Keratinocyte (primary cell): Measurements from ENCODE around the gene PRKCA. TPM values are rescaled to one million over a fixed set of nuclear protein-coding genes. Genes with fewer than 3 reads are reported as not detected.

Experiments used
- DNase-seq: peaks from one replicate; pipeline ENCODE4 v3.0.0-alpha.2; 2011; ENCODE audit warnings: low read depth, missing footprints, low spot score
- FAIRE-seq: peaks from 2 replicates; lab custom pipeline; 2011; peaks lifted over from hg19 to GRCh38; lab: Jason Lieb, UNC
- H2AFZ ChIP-seq: 2 replicates; pipeline ENCODE4 v1.6.0; 2012; ENCODE audit warnings: low read length, control low read depth, inconsistent platforms; ENCODE audit not compliant: control insufficient read depth
- H3K27ac ChIP-seq: 2 replicates; pipeline ENCODE4 v1.5.1; 2011; ENCODE audit warnings: low read length; ENCODE audit not compliant: control insufficient read depth, insufficient read depth
- H3K27me3 ChIP-seq: 3 replicates; pipeline ENCODE4 v1.6.0; 2011; ENCODE audit warnings: low read length; ENCODE audit not compliant: control insufficient read depth, insufficient read depth; ENCODE audit errors: extremely low read depth
- H3K36me3 ChIP-seq, 2 experiments: 2 replicates in 1 of 2; 3 replicates in 1 of 2; pipeline ENCODE4 v1.5.1; 2011; ENCODE audit warnings: low read length in 2 of 2, mild to moderate bottlenecking in 1 of 2; ENCODE audit not compliant: control insufficient read depth in 2 of 2, insufficient read depth in 2 of 2; ENCODE audit errors: extremely low read depth in 1 of 2
- H3K4me1 ChIP-seq: 3 replicates; pipeline ENCODE4 v1.5.1; 2011; ENCODE audit warnings: low read length; ENCODE audit not compliant: control insufficient read depth, insufficient read depth; ENCODE audit errors: extremely low read depth
- H3K4me2 ChIP-seq: 3 replicates; pipeline ENCODE4 v1.6.0; 2011; ENCODE audit warnings: low read depth, low read length; ENCODE audit not compliant: control insufficient read depth, insufficient read depth; ENCODE audit errors: extremely low read depth
- H3K4me3 ChIP-seq, 3 experiments: fragments of 200-600 bp in 1 of 3; sonication (generic) in 1 of 3; 2 replicates in 2 of 3; 3 replicates in 1 of 3; pipeline ENCODE4 v1.5.1; 2011 to 2016; ENCODE audit warnings: low read length in 3 of 3, mild to moderate bottlenecking in 3 of 3, control low read depth in 2 of 3, inconsistent platforms in 1 of 3, low read depth in 1 of 3, mixed read lengths in 1 of 3, mixed run types in 1 of 3, moderate library complexity in 1 of 3; ENCODE audit not compliant: control insufficient read depth in 2 of 3, insufficient read depth in 2 of 3; ENCODE audit errors: extremely low read depth in 1 of 3
- H3K79me2 ChIP-seq: 2 replicates; pipeline ENCODE4 v1.6.0; 2012; ENCODE audit warnings: low read length; ENCODE audit not compliant: control insufficient read depth, insufficient read depth
- H3K9ac ChIP-seq: 3 replicates; pipeline ENCODE4 v1.6.0; 2011; ENCODE audit warnings: low read length; ENCODE audit not compliant: control insufficient read depth, insufficient read depth; ENCODE audit errors: extremely low read depth
- H3K9me1 ChIP-seq: 3 replicates; pipeline ENCODE4 v1.6.0; 2011; ENCODE audit warnings: low read length; ENCODE audit not compliant: control insufficient read depth, insufficient read depth; ENCODE audit errors: extremely low read depth
- H3K9me3 ChIP-seq: 2 replicates; pipeline ENCODE4 v1.5.1; 2012; ENCODE audit warnings: low read depth, low read length; ENCODE audit not compliant: control insufficient read depth
- H4K20me1 ChIP-seq: 3 replicates; pipeline ENCODE4 v1.6.0; 2011; ENCODE audit warnings: low read length; ENCODE audit not compliant: control insufficient read depth, insufficient read depth; ENCODE audit errors: extremely low read depth
- CTCF ChIP-seq, 3 experiments: IDR thresholded peaks in 1 of 3; conservative IDR thresholded peaks in 1 of 3; optimal IDR thresholded peaks in 1 of 3; 2 replicates in 2 of 3; 3 replicates in 1 of 3; pipeline versions ENCODE3 to v1.5.1; 2011; ENCODE audit warnings: low read length in 3 of 3, mild to moderate bottlenecking in 3 of 3, moderate library complexity in 2 of 3, control low read depth in 1 of 3, inconsistent platforms in 1 of 3; ENCODE audit not compliant: insufficient read depth in 2 of 3; ENCODE audit errors: extremely low read depth in 1 of 3
- EZH2 ChIP-seq: IDR thresholded peaks from one replicate; pipeline ENCODE4 v1.6.1; 2012; ENCODE audit warnings: inconsistent platforms, mild to moderate bottlenecking, low read length, moderate library complexity
- dilution Hi-C: fragments of 300-500 bp; cut with MboI; formaldehyde crosslinking; loops from one replicate; pipeline ENCODE4 v1.7.0; 2020; ENCODE audit warnings: low sequenced_read_pairs; ENCODE audit not compliant: extremely low pct_ligation_motif_present
- polyA plus RNA-seq, 5 experiments: library from polyadenylated mRNA; depleted of rRNA in 3 of 5; stranded (reverse) in 3 of 5; stranded (forward) in 1 of 5; unstranded in 1 of 5; fragments of >200 nt; gene quantifications; 1 replicate in 1 of 5; 2 replicates in 3 of 5; 3 replicates in 1 of 5; pipeline versions ENCODE4 v1.2.1 to v1.2.3, GENCODE V29; 2011 to 2012; ENCODE audit warnings: missing spikeins in 2 of 5, low read depth in 1 of 5, low replicate concordance in 1 of 5

The PRKCA gene
- polyA plus RNA-seq, 1 donor (not counting 4 experiments of a cell fraction or from before 2014, with no cell fraction given) = 3.6 TPM

DNA sequence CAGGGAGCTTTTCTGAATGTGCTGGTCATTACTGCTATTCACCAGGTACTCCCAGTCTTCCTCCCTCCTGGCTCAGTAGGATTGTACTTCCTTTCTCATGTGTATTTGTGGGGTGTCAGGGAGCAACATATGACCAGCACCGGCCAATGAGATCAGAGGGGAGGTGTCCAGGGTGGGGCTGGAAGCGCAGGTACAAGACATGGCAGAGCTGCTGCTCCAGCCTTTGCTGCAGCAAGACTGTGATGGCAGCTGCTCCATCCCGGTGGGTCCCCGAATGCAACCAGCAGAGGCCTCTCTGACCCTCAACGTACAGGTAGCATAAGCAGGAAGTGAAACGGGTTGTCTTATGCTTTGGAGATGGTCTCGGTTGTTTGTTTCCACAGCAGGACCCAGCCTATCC, 478.7 kb downstream of the PRKCA start:
- Histone ChIP-seq H3K4me1 (no peaks in the 10 kb centered on the region), H3K9ac (no peak overlapping the region), H3K4me2 (no peak overlapping the region), H3K9me1 (no peaks in the 10 kb centered on the region), H2AFZ (no peak overlapping the region), H3K9me3 (no peaks in the 10 kb centered on the region), H3K27me3 (no peaks in the 10 kb centered on the region), H3K4me3 (no peak overlapping the region), H4K20me1 (no peaks in the 10 kb centered on the region), H3K36me3 (no peaks in the 10 kb centered on the region), H3K27ac (no peak overlapping the region), H3K79me2 (no peaks in the 10 kb centered on the region)
- TF ChIP-seq CTCF (optimal IDR thresholded peaks at IDR 0.05 in 1 of 3, IDR thresholded peaks at IDR 0.05 in 1 of 3, conservative IDR thresholded peaks at IDR 0.05 in 1 of 3; ENCODE audit: extremely low read depth in 1 of 3, insufficient read depth in 2 of 3, low read length in 3 of 3) = no peak
- no peak for TF ChIP-seq EZH2
- no peak for DNase-seq
- no peak for FAIRE-seq
- dilution Hi-C loops = no loop called here

DNA sequence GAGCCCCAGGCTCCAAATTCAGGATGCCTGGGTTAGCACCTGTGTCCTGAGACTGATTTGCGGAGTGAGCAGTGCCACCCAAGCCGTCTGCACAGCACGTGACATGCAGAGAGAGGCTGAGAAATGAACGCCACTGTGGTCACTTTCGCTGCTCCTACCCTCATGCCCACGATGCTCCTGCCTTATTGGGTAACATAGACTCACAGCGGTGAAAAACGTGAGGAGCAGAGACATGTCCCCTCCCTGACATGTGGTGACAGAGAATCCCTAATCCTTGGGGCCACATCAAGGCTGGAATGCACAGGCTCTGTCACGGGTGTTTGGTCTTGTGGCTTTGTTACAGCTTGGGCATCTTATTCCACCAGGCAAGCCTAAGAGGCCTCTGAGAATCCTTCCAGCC, 480.4 kb downstream of the PRKCA start:
- H2AFZ ChIP-seq = no peak overlapping the region
- TF ChIP-seq CTCF (optimal IDR thresholded peaks at IDR 0.05 in 1 of 3, IDR thresholded peaks at IDR 0.05 in 1 of 3, conservative IDR thresholded peaks at IDR 0.05 in 1 of 3; ENCODE audit: extremely low read depth in 1 of 3, insufficient read depth in 2 of 3, low read length in 3 of 3) = no peak
- no peak for TF ChIP-seq EZH2
- no peaks in the 10 kb centered on the region for H3K27me3 ChIP-seq
- no peaks in the 10 kb centered on the region for H3K79me2 ChIP-seq
- no peaks in the 10 kb centered on the region for H3K9me1 ChIP-seq
- no peaks in the 10 kb centered on the region for H3K4me1 ChIP-seq
- no peaks in the 10 kb centered on the region for H3K36me3 ChIP-seq
- no peak overlapping the region for H3K27ac ChIP-seq
- no peaks in the 10 kb centered on the region for H3K9me3 ChIP-seq
- no peak for FAIRE-seq
- dilution Hi-C loops = no loop called here
- no peaks in the 10 kb centered on the region for H4K20me1 ChIP-seq
- no peak for DNase-seq
- H3K9ac ChIP-seq = no peak overlapping the region
- H3K4me3 ChIP-seq = no peak overlapping the region
- no peak overlapping the region for H3K4me2 ChIP-seq
